ENCODE results near the gene C14orf39.

The C14orf39 gene, protein sequence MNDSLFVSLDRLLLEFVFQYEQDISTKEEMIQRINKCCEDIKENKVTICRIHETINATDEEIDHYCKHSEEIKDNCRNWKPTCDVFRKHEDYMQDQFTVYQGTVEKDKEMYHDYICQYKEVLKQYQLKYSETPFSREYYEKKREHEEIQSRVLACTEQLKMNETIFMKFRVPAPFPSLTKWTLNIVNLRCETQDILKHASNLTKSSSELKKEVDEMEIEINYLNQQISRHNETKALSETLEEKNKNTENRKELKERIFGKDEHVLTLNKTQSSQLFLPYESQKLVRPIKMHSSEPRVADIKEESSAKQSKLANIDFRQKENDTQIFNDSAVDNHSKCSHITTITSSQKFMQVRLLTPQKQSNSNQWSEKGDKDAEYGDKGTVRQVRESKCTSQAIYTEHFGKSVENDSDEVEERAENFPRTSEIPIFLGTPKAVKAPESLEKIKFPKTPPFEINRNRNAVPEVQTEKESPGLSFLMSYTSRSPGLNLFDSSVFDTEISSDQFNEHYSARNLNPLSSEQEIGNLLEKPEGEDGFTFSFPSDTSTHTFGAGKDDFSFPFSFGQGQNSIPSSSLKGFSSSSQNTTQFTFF

DNA sequence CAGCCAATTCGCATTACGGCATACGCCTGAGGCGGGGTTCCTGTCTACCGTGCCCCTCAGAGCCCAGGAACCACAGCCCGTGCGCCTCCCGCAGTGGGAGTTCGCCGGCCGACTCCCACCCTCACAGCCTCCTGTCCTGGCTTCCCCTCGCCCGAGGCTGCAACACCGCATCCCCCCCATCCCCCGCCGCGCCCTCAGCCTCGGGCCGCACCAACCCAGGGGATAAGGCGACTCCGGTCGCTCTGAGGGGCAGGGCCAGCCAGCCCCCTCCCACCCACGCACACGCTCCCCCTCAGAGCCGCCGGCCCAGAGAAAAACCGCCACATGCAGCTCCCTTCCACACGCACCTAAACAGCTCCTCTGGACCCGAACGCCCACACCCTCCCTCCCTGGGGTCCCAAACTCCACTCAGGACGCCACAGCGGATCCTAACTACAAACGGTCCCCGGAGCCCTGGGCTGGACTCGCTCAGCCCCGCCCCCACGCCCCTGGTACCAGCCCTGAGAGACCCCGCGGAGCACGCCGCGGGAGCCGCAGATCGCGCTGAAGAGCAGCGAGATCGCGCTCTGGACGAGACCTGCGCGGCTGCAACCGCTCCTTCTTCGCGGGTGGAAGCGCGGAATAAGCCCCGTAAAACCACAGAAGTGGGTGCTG lies at the start of gene C14orf39:
Gene C14orf39, minus strand, starts transcription at position 466 of the 654 bp plus-strand sequence. CDS start 985 bp downstream, outside the sequence.
- no peak for DNase-seq

DNA sequence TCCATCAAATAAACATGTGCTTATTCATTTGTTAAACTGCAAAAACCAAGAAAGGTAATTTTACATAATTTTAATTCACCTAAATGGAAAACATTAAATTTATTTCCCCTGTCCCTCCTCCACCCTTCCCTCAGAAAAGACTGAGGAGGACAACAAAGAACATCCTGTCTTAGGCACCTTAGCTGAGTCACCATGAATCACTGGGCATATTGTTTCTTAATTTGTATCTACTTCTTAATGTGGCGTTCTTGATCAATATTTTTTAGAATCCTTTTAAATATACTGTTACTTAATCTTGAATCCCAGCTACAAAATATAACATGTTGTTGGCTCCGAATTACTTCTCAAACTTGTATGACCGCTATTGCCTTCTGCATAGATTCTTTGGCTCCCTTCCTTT lies 46.6 kb upstream of the C14orf39 start:
- DNase-seq, result no peak

DNA sequence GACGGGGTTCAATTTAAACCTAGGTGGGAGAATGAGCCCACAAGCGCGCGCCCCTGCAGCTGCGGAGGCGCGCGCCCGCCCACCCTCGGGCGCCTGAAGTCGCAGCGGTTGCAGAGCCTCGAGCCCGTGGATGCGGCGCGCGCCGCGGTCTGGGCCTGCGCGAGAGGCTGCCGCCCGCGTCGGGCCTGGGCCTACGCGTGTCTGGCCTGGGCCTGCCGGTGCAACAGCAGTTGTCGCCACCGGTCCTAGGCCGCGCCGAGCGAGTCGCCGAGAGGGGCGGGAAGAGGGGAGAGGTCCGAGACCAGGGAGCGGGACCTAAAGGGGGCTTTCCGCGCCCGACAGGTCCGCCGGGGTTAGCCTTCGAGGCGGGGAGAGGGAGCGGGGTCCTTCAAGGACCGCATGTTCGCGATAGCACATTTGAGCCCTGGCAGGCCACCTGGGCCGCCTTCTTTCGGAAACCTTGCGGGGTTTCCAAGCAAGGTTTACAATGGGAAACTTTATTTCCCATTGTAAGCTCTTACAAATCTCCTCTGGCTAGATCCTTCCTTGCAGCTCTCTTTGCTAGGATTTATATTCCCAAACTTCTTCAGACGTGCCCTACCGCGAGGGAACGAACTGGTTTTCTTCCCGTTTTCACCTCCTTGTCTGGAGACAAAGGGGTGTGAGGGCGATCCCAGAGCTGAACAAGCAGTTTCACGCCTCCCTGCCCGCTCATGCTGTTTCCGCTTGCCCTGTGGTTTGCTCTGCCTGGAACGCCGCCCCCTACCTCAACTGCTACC lies 29.8 kb upstream of the C14orf39 start:
- no peak for DNase-seq

DNA sequence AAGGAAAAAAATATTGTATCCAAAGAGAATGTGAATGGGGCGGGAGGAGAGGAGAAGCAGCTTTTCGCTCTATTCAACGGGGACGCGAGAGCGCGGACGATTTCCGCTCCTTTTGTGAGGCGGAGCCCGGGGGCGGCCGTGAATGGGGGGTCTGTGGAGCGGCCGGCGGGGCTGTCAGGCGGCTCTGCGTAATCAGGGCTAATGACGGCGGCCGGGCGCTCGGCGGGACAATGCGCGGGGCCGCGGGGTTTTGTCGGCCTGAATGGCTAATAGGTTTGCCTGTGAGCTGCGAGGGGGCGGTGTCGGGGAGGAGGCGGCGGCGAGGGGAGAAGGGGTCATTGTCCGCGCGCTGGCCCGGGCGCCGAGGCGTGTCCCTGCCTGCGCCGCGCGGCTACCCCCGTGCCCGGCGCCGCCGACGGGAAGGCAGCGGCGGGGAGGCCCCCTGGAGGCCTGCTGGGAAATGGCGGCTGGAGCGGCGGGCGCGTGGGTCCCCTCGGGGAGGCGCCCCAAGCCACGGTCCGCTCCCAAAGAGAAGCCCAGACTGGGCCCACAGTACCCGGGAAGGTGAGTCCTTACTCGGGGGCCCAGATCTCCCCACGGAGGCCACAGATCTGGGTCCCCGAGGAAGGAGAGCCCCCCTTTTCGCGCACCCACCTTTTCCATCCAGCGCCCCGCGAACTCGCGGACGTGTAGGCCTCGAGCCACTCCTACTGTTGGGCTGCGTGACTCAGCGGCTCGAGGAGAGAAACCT lies 29.1 kb upstream of the C14orf39 start:
- peak; percentile 82 for DNase-seq

DNA sequence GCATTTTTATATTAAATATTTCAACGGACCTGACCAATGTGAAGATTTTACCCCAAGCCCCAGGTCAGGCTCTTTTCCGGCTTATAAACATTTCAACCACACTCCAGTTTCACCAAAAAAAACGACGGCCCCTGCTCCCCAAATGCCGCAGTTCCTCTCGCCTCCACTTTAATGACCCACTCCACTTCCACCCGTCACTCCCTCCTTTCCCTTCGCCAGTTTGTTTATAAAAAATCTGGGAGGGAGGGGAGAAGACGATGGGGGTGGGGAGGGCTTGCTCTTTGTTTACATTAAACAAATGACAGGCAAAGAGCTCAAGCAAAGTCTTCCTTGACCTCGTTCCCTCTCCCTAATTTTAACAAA lies 28.5 kb upstream of the C14orf39 start:
- DNase-seq, result peak; percentile 81

DNA sequence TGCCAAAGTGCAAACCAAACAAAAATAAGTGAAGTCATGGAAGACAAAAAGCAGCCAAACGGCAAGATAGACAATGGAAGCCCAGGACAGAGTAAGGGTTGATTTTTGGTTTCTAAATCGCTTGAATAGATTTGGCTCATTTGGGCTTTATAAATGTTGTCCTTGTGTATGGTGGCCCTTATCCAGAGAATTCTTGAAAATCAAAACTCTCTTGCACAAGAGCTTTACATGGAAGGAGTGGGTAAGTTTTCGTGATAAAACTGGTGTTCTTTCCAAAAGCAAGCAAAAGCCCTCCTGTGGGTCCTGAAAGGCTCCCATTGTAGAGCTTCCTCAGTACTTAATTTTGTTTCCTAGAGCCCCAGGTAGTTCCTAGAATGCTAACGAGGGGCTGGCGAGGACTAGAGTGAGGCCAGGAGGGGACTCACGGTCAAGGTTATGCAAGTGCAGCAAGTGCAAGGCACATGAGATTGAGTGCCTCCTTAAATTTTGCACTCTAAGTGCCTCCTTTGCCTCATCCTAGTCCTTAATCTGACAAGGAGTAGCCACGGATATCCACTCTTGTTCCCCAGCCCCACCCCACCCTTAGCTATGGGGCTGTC lies 27.2 kb upstream of the C14orf39 start:
- DNase-seq, result no peak

DNA sequence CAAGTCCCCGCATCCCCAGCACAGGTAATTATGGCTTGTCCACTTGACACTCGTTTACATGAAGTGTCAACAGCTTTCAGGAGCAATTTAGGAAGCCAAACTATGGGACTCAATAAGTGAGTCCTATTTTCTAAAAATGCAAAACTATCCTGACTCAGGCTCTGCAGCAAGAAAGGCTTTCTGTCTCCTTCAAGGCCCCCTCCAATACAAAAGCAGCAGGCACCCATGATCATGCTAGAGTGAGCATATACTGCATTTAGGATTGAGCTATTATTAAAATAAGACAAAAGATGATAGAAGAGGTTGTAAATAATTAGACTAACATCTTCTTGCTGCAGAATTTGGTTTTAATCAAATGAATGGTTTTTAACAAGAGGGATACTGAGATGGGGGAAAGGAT lies 26.3 kb upstream of the C14orf39 start:
- peak; percentile 18 for DNase-seq

DNA sequence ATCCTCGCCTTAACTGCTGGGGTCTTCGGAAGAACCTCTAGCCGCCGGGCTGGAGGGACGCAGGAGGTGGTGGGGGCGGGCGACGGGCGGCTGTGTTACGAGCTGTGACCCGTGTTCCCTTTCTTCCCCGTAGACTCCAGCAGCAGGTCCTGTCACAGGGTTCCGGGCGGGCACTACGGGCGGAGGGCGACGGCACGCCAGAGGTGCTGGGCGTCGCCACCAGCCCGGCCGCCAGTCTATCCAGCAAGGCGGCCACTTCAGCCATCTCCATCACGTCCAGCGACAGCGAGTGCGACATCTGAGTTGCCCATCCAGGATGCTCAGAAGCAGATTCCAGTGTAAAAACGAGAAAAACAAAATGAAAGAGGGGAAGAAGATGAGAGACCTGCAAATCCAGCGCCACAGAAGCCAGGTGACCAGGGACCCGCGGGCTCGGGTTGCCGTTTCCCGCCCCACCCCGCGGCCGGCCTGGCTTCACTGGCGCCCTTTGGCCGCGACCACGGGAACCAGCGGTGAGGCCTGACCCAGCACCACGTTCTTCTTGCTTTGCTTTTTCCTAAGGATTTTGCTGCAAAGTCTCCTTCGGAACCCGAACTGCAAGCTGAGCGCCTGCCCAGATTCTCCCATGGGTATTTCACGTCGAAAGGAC lies 25.2 kb upstream of the C14orf39 start:
- DNase-seq, result no peak

DNA sequence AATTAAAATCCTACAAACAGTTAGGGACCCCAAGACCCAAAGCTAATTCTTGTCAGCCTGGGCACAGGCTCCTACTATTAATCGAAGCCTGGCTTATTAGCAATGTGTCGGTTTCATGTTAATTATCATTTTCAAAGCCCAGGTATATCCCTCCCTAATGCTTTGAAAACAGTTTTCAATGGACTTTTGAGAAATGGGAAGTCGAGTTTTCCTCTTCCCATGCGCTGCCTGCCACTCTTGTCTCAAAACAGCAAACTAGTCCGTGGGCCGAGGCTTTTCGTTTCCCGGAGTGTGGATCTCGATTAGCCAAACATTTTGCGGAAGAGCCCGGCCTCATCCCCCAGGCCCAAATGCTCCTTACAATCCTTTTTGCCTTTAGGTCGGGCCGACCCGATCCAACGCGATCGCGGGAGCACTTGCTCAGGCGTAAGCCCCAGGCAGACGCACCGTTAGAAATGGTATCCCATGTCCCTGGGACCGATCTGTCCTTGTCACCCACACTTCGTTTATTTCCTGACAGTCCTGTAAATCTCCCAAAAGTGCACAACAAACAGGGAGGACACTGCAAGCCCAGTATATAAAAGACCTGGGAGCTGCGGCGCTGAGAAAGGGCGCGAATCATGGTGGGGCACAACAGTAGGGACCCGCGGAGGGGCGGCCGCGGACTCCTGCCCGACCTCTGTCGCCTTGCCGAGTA lies 24.5 kb upstream of the C14orf39 start:
- no peak for DNase-seq

DNA sequence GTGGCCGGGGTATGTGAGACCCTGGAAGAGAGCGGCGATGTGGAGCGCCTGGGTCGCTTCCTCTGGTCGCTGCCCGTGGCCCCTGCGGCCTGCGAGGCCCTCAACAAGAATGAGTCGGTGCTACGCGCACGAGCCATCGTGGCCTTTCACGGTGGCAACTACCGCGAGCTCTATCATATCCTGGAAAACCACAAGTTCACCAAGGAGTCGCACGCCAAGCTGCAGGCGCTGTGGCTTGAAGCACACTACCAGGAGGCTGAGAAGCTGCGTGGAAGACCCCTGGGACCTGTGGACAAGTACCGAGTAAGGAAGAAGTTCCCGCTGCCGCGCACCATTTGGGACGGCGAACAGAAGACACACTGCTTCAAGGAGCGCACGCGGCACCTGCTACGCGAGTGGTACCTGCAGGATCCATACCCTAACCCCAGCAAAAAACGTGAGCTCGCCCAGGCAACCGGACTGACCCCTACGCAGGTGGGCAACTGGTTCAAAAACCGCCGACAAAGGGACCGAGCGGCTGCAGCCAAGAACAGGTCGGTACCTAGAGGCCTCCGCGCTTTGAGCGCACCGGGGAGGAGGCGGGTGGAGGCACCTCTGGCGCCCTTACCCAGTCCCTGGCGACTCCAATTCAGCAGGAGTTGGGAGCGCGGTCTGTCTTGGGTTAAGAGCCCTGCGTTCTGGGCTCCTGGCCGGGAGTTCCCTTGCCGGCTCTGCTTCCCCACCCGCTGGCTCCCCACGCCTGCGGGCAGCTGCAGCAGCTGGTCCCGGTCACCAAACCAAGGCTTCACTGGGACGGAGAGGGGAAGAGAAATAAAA lies 23.8 kb upstream of the C14orf39 start:
- no peak for DNase-seq

DNA sequence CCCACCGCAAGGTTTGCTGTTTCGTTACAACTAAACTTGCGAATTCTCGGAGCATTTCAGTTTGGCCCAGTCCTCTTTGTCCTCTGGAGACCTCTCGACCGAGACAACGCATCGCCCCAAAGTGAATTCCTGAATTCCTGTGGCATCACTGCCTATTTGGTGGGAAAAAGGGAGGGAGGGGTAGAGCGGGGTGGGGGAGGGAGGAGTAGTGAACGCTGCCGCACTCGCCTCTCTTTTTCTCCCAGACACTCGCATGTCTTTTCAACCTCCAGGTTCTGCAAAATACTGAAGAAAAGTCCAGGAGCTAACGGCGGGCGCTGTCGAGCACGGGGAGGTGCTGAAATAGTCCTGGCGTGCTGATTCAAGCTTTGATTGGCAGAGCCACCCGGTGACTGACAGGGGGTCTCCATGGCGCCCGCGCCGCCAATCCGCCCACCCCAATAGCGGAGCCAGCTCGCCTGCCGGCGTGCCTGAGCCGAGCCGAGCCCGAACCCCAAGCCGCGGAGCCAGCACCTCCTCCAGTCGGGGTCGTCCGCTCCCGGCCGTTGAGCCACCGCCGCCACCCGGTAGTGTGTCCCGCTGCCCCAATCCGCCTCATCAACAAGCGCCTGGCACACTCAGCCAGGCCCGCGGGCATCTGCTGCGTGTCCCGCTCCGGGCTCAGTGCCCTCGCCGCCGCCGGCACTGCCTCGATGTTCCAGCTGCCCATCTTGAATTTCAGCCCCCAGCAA lies 23.0 kb upstream of the C14orf39 start, which contains the start of gene SIX6:
Gene SIX6, plus strand, starts transcription at position 440 of the 731 bp plus-strand sequence. Its CDS starts 253 bp downstream, at position 693.
- peak; percentile 55 for DNase-seq

DNA sequence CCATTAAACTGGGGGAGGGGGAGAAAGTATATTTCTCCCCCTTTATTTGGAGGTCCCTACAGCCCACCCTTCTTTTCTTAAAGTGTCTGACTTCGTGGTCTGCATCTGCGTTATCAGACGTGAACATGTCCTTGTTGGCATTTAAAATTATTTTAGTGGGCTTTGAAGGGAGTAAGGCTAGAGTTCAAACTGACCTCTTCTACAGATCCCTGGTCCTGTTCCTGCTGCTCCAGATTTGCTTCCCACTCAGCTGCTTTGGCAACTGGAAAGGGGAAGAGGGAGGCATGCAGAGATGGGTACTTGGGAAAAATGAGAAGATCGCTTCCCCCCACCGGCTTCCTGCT lies 22.5 kb upstream of the C14orf39 start:
- DNase-seq, result no peak

DNA sequence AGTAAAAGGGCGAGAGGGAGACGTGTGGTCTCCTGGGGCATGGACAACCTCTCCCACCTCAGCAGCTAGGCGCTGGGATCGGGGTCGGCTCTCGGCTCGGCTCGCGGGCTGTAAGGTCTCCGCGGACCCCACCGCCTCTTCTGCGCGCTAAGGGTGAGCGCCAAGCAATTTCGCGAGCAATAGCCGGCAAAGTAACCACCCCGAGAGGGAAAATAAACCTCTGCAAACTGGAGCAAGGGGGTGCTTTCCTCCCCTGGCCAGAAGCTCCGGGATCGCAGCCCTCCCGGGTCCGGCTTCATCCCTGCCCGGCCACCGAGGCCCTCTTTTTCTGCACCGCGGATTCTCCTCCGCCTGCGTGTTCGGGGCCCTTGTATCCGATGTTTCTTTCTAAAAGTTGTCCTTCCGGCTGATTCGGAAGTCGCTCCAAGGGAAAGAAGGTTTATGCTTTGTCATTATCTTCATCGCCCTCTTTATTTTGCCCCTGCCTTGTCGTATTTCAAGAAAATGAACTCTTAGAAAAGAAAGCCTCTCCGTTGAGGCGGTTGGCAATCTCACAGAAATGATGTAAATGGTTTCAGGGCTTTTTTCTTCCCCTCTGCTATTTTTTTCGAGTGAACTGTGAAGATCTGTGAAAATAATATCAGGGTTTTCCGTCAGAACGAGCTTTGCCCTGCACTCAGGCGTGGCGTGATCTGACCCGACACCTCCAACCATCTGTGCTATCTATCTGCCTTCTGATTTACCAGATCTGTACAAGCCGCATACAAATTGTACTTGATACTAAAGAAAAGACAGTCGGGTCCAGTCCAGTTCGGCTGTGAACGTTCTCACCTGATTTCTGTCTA lies 21.3 kb upstream of the C14orf39 start:
- no peak for DNase-seq

DNA sequence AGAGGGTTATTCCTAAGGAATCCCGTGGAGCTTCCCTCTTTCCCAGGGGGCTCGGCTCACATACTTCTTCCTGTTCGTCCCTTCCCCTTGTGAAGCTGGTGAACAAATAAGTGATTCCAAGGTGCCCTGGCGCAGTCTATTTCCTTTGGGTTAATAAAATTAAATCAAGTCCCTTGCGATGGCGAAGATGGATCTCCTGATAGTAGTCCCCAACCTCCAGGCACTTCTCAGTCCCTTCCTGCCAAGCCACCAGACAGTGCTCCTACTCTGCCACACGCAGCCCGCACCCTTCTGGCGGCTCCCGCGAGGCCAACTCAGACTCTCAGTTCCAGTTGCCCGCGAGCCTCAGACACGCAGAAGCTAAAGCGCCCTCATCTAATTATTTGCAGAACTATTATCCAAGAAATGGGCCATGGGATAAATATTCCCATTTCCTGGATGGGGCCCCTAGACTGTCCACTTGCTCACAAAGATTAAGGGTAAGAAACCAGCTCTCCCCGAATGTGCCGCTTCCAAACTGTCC lies 20.7 kb upstream of the C14orf39 start:
- no peak for DNase-seq

DNA sequence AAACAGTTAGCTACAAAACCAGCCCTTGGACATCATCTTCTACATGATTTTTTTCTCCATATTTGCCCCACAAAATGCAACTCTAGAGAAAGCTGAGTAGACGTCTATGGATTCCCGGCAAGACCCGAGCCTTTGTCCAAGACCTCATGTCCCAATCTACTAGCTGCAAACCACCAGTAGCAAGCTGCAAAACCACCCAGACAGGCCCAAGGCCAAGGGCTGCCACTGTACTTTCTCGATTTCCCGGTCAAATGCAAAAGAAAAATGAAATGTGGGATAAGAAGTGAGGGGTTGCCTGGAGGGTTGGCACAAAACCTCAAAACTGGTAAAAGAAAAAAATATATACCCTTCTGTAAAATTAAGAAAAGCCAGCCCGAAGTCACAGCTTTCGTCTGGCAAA lies 20.1 kb upstream of the C14orf39 start:
- no peak for DNase-seq

DNA sequence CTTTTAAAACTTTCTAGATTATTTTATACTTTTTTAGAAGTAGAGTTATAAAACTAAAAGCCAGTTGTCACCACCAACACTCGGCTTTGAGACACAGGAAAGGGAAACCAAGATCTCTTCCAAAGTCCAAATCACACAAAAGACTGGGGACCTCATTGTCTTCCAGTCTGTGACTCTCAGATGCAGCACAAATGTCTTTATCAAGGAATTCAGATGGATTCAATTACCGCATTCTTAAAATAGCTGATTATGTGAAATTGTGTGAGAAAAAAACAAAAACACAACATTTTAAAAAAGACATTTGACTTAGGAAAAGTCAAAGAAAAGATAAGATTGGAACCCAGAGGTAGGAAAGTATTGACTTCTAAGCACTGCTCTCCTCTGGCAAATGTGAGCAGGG lies 19.6 kb upstream of the C14orf39 start:
- DNase-seq, result no peak

DNA sequence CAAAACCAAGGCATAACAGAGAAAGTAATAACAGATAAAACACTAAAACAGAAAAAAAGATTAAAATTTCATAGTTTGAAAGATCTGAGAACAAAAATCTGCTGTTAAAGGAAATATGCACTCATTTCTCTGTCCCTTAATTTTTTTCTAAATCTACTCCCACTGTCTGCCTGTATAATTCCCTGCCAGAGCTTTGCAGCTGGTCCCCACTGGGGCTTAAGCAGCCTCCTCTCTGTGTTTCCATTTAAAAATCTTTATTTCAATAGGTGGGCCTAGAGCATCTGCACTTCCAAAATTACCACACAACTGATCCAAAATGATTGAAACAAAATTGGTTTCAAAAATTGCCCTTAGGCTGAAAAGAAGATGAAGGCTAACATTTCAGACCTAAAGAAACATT lies 16.7 kb upstream of the C14orf39 start:
- no peak for DNase-seq

DNA sequence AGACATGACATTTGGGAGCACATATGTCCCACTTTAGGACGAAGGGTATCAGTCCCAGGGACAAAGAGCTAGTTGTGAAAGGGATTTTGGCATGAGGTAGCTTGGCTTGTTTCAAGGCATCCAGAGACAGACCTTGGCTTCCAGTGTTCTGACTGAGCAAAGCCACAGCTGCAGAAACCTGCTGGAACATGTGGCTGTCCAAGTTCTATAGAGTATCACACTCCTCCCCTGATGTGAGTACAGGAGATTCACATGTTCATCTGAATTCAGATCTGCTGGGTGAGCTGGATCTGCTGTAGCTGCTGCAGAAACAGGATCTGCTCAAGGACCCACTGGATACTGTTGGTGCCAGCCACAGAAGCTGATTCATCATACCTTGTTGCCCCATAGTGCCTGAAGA lies 10.1 kb upstream of the C14orf39 start:
- no peak for DNase-seq

Measured in NCI-H748 treated with DMSO at 0.1 percent for 48 hours (cell line).